HG03521 (cell line): ENCODE results near the gene TAL2.

Source experiments
- ATAC-seq: cut with Tn5 transposase; IDR thresholded peaks from one replicate; pipeline ENCODE4 v1.9.1; 2021; ENCODE audit warnings: mild to moderate bottlenecking, moderate library complexity; ENCODE audit not compliant: unreplicated experiment

The TAL2 gene

GRCh38 chr9:105673850-105674387 is 11.7 kb downstream of the TAL2 start:
- no peak for ATAC-seq

- ATAC-seq: no peak
These were observed 14.2 kb downstream of the TAL2 start for GRCh38 chr9:105676351-105676923.

- ATAC-seq: no peak
These were observed 15.9 kb downstream of the TAL2 start for GRCh38 chr9:105678163-105678562.

GRCh38 chr9:105678781-105679180 is 16.5 kb downstream of the TAL2 start:
- no peak for ATAC-seq

- ATAC-seq: no peak
These were observed 17.2 kb downstream of the TAL2 start for GRCh38 chr9:105679257-105680022.

- no peak for ATAC-seq
These were observed 19.1 kb downstream of the TAL2 start for GRCh38 chr9:105681313-105681712.

- no peak for ATAC-seq
These were observed 19.5 kb downstream of the TAL2 start for GRCh38 chr9:105681724-105682123.

- no peak for ATAC-seq
These were observed 21.5 kb downstream of the TAL2 start for GRCh38 chr9:105683688-105684275.

- no peak for ATAC-seq
These were observed 24.7 kb downstream of the TAL2 start for GRCh38 chr9:105686936-105687335.

GRCh38 chr9:105690742-105691141 is 28.5 kb downstream of the TAL2 start:
- no peak for ATAC-seq

- ATAC-seq: peak; percentile 17
These were observed 31.4 kb downstream of the TAL2 start for GRCh38 chr9:105693435-105694189.

GRCh38 chr9:105694190-105694847 is 32.1 kb downstream of the TAL2 start, which contains the start of gene TMEM38B:
Gene TMEM38B (plus strand): TSS chr9:105694541. CDS start chr9:105694661, 120 bp downstream.
- peak; percentile 76 for ATAC-seq

- peak; percentile 61 for ATAC-seq
These were observed 32.8 kb downstream of the TAL2 start for GRCh38 chr9:105694848-105695581.

- ATAC-seq: no peak
These were observed 34.0 kb downstream of the TAL2 start for GRCh38 chr9:105696219-105696793.

- no peak for ATAC-seq
These were observed 35.6 kb downstream of the TAL2 start for GRCh38 chr9:105697871-105698270.

- no peak for ATAC-seq
These were observed 36.2 kb downstream of the TAL2 start for GRCh38 chr9:105698348-105698870.

GRCh38 chr9:105700668-105701067 is 38.4 kb downstream of the TAL2 start:
- no peak for ATAC-seq

- ATAC-seq: no peak
These were observed 38.9 kb downstream of the TAL2 start for GRCh38 chr9:105701145-105701544.

- ATAC-seq: no peak
These were observed 40.0 kb downstream of the TAL2 start for GRCh38 chr9:105702207-105702606.
